HL-60 (cell line): ENCODE data around the gene CTPS2.

Experiments
- GABPA ChIP-seq: IDR thresholded peaks from 2 replicates; pipeline ENCODE4 v1.6.1; 2012; ENCODE audit warnings: low read depth
- POLR2AphosphoS5 ChIP-seq: IDR thresholded peaks from 2 replicates; pipeline ENCODE4 v1.6.1; 2012; ENCODE audit warnings: low read depth
- SPI1 ChIP-seq: IDR thresholded peaks from 2 replicates; pipeline ENCODE4 v1.6.1; 2012; ENCODE audit warnings: low read depth, mild to moderate bottlenecking, borderline replicate concordance
- TF ChIP-seq, protein P1 (sequence below): IDR thresholded peaks from one replicate; pipeline ENCODE4 v1.5.1; 2011; ENCODE audit warnings: low read length, control low read depth, inconsistent platforms; ENCODE audit not compliant: insufficient read depth
- TF ChIP-seq, protein P2 (sequence below): IDR thresholded peaks from 2 replicates; pipeline ENCODE4 v1.6.1; 2012; ENCODE audit warnings: low read depth; ENCODE audit not compliant: insufficient replicate concordance

DNA sequence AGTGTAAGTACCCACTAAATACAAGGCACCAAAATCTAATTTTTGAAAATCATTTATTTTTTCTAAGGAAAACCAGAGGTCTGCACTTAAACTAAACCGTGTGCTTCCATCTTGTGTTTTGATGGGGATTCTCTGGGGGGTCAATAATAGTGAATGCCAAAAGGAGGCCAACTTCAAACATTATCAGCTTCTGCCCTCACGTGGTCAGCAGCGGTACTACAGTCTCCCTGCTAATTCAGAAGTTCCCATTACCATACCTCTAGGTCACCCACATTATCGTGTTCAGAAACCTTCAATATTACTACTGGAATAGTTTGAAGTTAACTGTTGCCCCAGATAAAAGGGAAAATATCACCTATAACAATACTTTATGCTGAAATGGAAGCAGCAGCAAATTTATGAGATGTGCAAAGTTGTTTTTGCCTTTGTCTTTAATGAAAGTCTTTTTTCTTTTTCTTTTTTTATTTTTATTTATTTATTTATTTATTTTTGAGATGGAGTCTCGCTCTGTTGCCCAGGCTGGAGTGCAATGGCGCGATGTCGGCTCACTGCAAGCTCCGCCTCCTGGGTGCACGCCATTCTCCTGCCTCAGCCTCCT, 17.3 kb downstream of the CTPS2 start:
- TF ChIP-seq, protein P1, sequence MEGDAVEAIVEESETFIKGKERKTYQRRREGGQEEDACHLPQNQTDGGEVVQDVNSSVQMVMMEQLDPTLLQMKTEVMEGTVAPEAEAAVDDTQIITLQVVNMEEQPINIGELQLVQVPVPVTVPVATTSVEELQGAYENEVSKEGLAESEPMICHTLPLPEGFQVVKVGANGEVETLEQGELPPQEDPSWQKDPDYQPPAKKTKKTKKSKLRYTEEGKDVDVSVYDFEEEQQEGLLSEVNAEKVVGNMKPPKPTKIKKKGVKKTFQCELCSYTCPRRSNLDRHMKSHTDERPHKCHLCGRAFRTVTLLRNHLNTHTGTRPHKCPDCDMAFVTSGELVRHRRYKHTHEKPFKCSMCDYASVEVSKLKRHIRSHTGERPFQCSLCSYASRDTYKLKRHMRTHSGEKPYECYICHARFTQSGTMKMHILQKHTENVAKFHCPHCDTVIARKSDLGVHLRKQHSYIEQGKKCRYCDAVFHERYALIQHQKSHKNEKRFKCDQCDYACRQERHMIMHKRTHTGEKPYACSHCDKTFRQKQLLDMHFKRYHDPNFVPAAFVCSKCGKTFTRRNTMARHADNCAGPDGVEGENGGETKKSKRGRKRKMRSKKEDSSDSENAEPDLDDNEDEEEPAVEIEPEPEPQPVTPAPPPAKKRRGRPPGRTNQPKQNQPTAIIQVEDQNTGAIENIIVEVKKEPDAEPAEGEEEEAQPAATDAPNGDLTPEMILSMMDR: peak; percentile 61
- TF ChIP-seq POLR2AphosphoS5 (no peak), GABPA (no peak), SPI1 (no peak)
- TF ChIP-seq, protein P2, sequence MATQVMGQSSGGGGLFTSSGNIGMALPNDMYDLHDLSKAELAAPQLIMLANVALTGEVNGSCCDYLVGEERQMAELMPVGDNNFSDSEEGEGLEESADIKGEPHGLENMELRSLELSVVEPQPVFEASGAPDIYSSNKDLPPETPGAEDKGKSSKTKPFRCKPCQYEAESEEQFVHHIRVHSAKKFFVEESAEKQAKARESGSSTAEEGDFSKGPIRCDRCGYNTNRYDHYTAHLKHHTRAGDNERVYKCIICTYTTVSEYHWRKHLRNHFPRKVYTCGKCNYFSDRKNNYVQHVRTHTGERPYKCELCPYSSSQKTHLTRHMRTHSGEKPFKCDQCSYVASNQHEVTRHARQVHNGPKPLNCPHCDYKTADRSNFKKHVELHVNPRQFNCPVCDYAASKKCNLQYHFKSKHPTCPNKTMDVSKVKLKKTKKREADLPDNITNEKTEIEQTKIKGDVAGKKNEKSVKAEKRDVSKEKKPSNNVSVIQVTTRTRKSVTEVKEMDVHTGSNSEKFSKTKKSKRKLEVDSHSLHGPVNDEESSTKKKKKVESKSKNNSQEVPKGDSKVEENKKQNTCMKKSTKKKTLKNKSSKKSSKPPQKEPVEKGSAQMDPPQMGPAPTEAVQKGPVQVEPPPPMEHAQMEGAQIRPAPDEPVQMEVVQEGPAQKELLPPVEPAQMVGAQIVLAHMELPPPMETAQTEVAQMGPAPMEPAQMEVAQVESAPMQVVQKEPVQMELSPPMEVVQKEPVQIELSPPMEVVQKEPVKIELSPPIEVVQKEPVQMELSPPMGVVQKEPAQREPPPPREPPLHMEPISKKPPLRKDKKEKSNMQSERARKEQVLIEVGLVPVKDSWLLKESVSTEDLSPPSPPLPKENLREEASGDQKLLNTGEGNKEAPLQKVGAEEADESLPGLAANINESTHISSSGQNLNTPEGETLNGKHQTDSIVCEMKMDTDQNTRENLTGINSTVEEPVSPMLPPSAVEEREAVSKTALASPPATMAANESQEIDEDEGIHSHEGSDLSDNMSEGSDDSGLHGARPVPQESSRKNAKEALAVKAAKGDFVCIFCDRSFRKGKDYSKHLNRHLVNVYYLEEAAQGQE: no peak
